ENCODE data around the gene UBE3C. TPM values are rescaled to one million over a fixed set of nuclear protein-coding genes. Genes with fewer than 3 reads are reported as not detected.

Gene UBE3C
- total and polyA plus RNA-seq, 2 donors (not counting 3 experiments of a cell fraction or from before 2014, with no cell fraction given): 45.1 to 77.3 TPM

DNA sequence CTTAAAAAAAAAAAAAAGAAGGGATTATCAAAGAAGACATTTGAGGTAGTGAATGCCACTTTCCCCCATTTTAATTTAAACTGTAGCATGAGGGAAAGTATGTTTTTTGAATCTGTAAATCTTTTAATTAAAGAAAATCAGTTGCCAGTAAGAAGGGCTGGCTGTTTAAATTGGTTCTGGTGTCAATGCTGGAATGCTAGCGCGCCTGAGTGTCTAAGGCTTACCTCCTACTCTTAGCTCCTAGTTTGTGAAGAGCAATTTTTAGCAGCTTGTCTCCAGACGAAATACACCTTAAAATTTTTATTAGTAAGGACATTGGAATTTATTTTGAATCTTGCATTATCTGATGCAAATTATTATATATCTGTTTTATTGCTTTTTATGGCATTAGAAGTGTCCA is 54.1 kb downstream of the UBE3C start:
- Histone ChIP-seq H3K27me3 (ENCODE audit: control insufficient read depth in 2 of 2, insufficient read depth in 2 of 2, low read length in 2 of 2) (no peaks in the 10 kb centered on the region), H2AFZ (ENCODE audit: low read depth, low read length) (no peak overlapping the region), H3K4me3 (replicated peaks in 1 of 3; ENCODE audit: insufficient read depth in 1 of 3, low read depth in 1 of 3, low read length in 3 of 3) (no peak overlapping the region), H3K9me1 (replicated peaks; ENCODE audit: control insufficient read depth, extremely low read depth, insufficient read depth, low read length) (no peaks in the 10 kb centered on the region), H3K36me3 (ENCODE audit: control insufficient read depth in 2 of 2, extremely low read depth in 1 of 2, insufficient read depth in 2 of 2, low read length in 2 of 2) (peaks cover 11 to 16% of the 10 kb centered on the region in 2 experiments), H3K27ac (ENCODE audit: insufficient read depth, low read depth, low read length) (no peak overlapping the region), H3K4me1 (ENCODE audit: control insufficient read depth, extremely low read depth, insufficient read depth, low read length) (peaks cover 3% of the 10 kb centered on the region), H3K9ac (replicated peaks; ENCODE audit: extremely low read depth, insufficient read depth, low read length) (no peak overlapping the region), H4K20me1 (replicated peaks; ENCODE audit: control insufficient read depth, extremely low read depth, insufficient read depth, low read length) (no peaks in the 10 kb centered on the region), H3K9me3 (replicated peaks; ENCODE audit: control insufficient read depth, insufficient read depth, low read length) (no peaks in the 10 kb centered on the region), H3K79me2 (ENCODE audit: control insufficient read depth, insufficient read depth, low read length) (peaks cover 7% of the 10 kb centered on the region), H3K4me2 (ENCODE audit: insufficient read depth, low read length) (no peak overlapping the region)
- intact Hi-C loops (cut with micrococcal nuclease) (no loop called here), dilution Hi-C loops (cut with MboI; ENCODE audit: extremely low pct_ligation_motif_present, low sequenced_read_pairs) (no loop called here)
- no TSS peak for BruUV-seq (replicated peaks)
- no peak for FAIRE-seq
- CTCF ChIA-PET: interaction anchor here (1.0 to 1.3 kb wide), 2 partner anchors 10 to 35 kb away, joined by 3 read pairs; no protein-coding TSS in a partner anchor
- DNase-seq (ENCODE audit: low read depth, low spot score): no peak
- POLR2A ChIA-PET: no interaction called here
- no peak for TF ChIP-seq EZH2 (IDR thresholded peaks at IDR 0.05; ENCODE audit: borderline replicate concordance, low read depth, low read length, severe bottlenecking)

DNA sequence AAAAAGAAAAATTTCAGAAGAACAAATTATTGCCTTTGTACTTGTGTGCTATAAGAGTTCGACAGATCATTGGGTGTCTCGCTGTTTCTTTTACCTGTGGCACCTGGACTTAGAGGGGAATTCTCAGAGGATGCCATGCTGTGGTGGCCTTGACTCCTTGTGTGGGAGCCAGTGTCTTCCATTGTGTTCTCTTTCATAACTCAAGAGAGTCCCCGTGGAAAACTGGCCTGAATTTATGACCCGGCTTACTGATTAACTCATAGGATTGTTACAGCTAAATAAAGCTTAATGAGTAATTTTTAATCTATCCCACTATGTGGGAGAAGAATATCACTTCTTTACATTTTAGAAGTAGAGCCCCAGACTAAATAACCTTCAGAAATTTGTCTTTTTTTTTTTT is 54.5 kb downstream of the UBE3C start:
- POLR2A ChIA-PET: no interaction called here
- CTCF ChIA-PET: no interaction called here
- dilution Hi-C loops (cut with MboI; ENCODE audit: extremely low pct_ligation_motif_present, low sequenced_read_pairs): no loop called here
- H4K20me1 ChIP-seq (replicated peaks; ENCODE audit: control insufficient read depth, extremely low read depth, insufficient read depth, low read length): no peaks in the 10 kb centered on the region
- H3K27me3 ChIP-seq (ENCODE audit: control insufficient read depth in 2 of 2, insufficient read depth in 2 of 2, low read length in 2 of 2): no peaks in the 10 kb centered on the region
- no peak for TF ChIP-seq GATA2 (IDR thresholded peaks at IDR 0.05; ENCODE audit: insufficient read depth, insufficient read length, low read depth, low read length)
- no peak for TF ChIP-seq POLR2A (IDR thresholded peaks at IDR 0.05; ENCODE audit: low read depth, low read length)
- TF ChIP-seq, protein P1, sequence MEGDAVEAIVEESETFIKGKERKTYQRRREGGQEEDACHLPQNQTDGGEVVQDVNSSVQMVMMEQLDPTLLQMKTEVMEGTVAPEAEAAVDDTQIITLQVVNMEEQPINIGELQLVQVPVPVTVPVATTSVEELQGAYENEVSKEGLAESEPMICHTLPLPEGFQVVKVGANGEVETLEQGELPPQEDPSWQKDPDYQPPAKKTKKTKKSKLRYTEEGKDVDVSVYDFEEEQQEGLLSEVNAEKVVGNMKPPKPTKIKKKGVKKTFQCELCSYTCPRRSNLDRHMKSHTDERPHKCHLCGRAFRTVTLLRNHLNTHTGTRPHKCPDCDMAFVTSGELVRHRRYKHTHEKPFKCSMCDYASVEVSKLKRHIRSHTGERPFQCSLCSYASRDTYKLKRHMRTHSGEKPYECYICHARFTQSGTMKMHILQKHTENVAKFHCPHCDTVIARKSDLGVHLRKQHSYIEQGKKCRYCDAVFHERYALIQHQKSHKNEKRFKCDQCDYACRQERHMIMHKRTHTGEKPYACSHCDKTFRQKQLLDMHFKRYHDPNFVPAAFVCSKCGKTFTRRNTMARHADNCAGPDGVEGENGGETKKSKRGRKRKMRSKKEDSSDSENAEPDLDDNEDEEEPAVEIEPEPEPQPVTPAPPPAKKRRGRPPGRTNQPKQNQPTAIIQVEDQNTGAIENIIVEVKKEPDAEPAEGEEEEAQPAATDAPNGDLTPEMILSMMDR (IDR thresholded peaks at IDR 0.05; ENCODE audit: extremely low read depth in 1 of 2, insufficient read depth in 1 of 2, low read depth in 1 of 2, low read length in 2 of 2): no peak
- TF ChIP-seq MYC (IDR thresholded peaks at IDR 0.05; ENCODE audit: low read depth, low read length): no peak
- TF ChIP-seq, protein P2, sequence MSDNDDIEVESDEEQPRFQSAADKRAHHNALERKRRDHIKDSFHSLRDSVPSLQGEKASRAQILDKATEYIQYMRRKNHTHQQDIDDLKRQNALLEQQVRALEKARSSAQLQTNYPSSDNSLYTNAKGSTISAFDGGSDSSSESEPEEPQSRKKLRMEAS (IDR thresholded peaks at IDR 0.05; ENCODE audit: insufficient read depth, insufficient read length): no peak
- no peak for TF ChIP-seq JUN (IDR thresholded peaks at IDR 0.05; ENCODE audit: borderline replicate concordance, insufficient read depth, insufficient read length, low read depth)
- no peak for TF ChIP-seq FOS (IDR thresholded peaks at IDR 0.05; ENCODE audit: borderline replicate concordance, insufficient read depth, low read length)
- no peak for TF ChIP-seq EZH2 (IDR thresholded peaks at IDR 0.05; ENCODE audit: borderline replicate concordance, low read depth, low read length, severe bottlenecking)
- TF ChIP-seq POLR2AphosphoS5 (IDR thresholded peaks at IDR 0.05; ENCODE audit: insufficient read depth, low read depth, low read length): no peak
- no peak overlapping the region for H2AFZ ChIP-seq (ENCODE audit: low read depth, low read length)
- BruUV-seq (replicated peaks): no TSS peak
- H3K79me2 ChIP-seq (ENCODE audit: control insufficient read depth, insufficient read depth, low read length): peaks cover 7% of the 10 kb centered on the region
- no peak overlapping the region for H3K4me3 ChIP-seq (replicated peaks in 1 of 3; ENCODE audit: insufficient read depth in 1 of 3, low read depth in 1 of 3, low read length in 3 of 3)
- H3K9me1 ChIP-seq (replicated peaks; ENCODE audit: control insufficient read depth, extremely low read depth, insufficient read depth, low read length): no peaks in the 10 kb centered on the region
- intact Hi-C loops (cut with micrococcal nuclease): no loop called here
- peaks cover 3% of the 10 kb centered on the region for H3K4me1 ChIP-seq (ENCODE audit: control insufficient read depth, extremely low read depth, insufficient read depth, low read length)
- no peak overlapping the region for H3K9ac ChIP-seq (replicated peaks; ENCODE audit: extremely low read depth, insufficient read depth, low read length)
- no peaks in the 10 kb centered on the region for H3K9me3 ChIP-seq (replicated peaks; ENCODE audit: control insufficient read depth, insufficient read depth, low read length)
- DNase-seq (ENCODE audit: low read depth, low spot score) (no peak), FAIRE-seq (no peak)
- no peak overlapping the region for H3K27ac ChIP-seq (ENCODE audit: insufficient read depth, low read depth, low read length)
- no peak overlapping the region for H3K4me2 ChIP-seq (ENCODE audit: insufficient read depth, low read length)
- H3K36me3 ChIP-seq (ENCODE audit: control insufficient read depth in 2 of 2, extremely low read depth in 1 of 2, insufficient read depth in 2 of 2, low read length in 2 of 2): peaks cover 11 to 18% of the 10 kb centered on the region in 2 experiments

All from endothelial cell of umbilical vein (primary cell).